Breast epithelium (tissue), 4 donors: ENCODE measurements around the gene ATP6AP1. TPM values are rescaled to one million over a fixed set of nuclear protein-coding genes. Genes with fewer than 3 reads are reported as not detected.

Experiments used
- DNase-seq, 2 donors: peaks; one replicate each; pipeline ENCODE4 v3.0.0-alpha.2; 2019; ENCODE audit warnings: low spot score in 2 of 2
- H3K27ac ChIP-seq, 2 donors: fragments of 200-600 bp; sonication (generic) in 1 of 2; one replicate each; pipeline ENCODE4 v1.5.1; 2016 to 2019; ENCODE audit warnings: mild to moderate bottlenecking in 1 of 2
- H3K27me3 ChIP-seq, 2 donors: fragments of 200-600 bp; sonication (generic) in 1 of 2; one replicate each; pipeline versions ENCODE4 v1.5.1 to v1.6.0; 2017 to 2019; ENCODE audit warnings: control low read depth in 1 of 2, mild to moderate bottlenecking in 1 of 2
- H3K36me3 ChIP-seq: fragments of 200-600 bp; one replicate; pipeline ENCODE4 v1.5.1; 2019
- H3K4me1 ChIP-seq, 2 donors: fragments of 200-600 bp; sonication (generic); one replicate each; pipeline ENCODE4 v1.5.1; 2016 to 2019; ENCODE audit warnings: control low read depth in 1 of 2
- H3K4me3 ChIP-seq, 3 donors: fragments of 200-600 bp; sonication (generic); 1 replicate in 2 of 3; 2 replicates in 1 of 3; pipeline ENCODE4 v1.5.1; 2016 to 2019; ENCODE audit warnings: mild to moderate bottlenecking in 3 of 3, moderate library complexity in 2 of 3
- H3K9me3 ChIP-seq, 2 donors: fragments of 200-600 bp; sonication (generic) in 1 of 2; one replicate each; pipeline ENCODE4 v1.5.1; 2016 to 2019; ENCODE audit warnings: control low read depth in 1 of 2
- POLR2A ChIP-seq: fragments of 450-650 bp; IDR thresholded peaks from one replicate; pipeline ENCODE4 v1.6.1; 2016; ENCODE audit warnings: antibody characterized with exemption, mild to moderate bottlenecking, moderate library complexity
- POLR2AphosphoS5 ChIP-seq, 3 donors: sonication (generic); formaldehyde crosslinking; IDR thresholded peaks; one replicate each; pipeline ENCODE4 v1.6.1; 2017; ENCODE audit warnings: antibody characterized with exemption in 3 of 3
- intact Hi-C: fragments of 100-400 bp; cut with DNase I; formaldehyde crosslinking; loops from one replicate; pipeline ENCODE4 v1.15.1; 2023; ENCODE audit warnings: low total_unique reads
- total RNA-seq, 3 donors: library from RNA; depleted of rRNA; stranded (reverse); fragments of >200 nt; gene quantifications; one replicate each; pipeline ENCODE4 v1.1.0, GENCODE V29; 2016
- TF ChIP-seq, protein P1 (sequence below), 3 donors: fragments of 450-650 bp; IDR thresholded peaks; one replicate each; pipeline ENCODE4 v1.5.1; 2016 to 2017; ENCODE audit warnings: antibody characterized with exemption in 3 of 3, mild to moderate bottlenecking in 3 of 3, moderate library complexity in 3 of 3

ATP6AP1 gene
- total RNA-seq, 3 donors from 2014 or later = 31.5 to 57.1 (median 34.8) TPM

GRCh38 chrX:154486052-154486395 lies 57.5 kb downstream of the ATP6AP1 start:
- intact Hi-C loops = no loop called here
- peaks cover 0 to 36% of the 10 kb centered on the region in 2 donors for H3K27me3 ChIP-seq
- TF ChIP-seq POLR2AphosphoS5 (IDR thresholded peaks at IDR 0.05) (no peak), POLR2A (no peak)
- TF ChIP-seq, protein P1, sequence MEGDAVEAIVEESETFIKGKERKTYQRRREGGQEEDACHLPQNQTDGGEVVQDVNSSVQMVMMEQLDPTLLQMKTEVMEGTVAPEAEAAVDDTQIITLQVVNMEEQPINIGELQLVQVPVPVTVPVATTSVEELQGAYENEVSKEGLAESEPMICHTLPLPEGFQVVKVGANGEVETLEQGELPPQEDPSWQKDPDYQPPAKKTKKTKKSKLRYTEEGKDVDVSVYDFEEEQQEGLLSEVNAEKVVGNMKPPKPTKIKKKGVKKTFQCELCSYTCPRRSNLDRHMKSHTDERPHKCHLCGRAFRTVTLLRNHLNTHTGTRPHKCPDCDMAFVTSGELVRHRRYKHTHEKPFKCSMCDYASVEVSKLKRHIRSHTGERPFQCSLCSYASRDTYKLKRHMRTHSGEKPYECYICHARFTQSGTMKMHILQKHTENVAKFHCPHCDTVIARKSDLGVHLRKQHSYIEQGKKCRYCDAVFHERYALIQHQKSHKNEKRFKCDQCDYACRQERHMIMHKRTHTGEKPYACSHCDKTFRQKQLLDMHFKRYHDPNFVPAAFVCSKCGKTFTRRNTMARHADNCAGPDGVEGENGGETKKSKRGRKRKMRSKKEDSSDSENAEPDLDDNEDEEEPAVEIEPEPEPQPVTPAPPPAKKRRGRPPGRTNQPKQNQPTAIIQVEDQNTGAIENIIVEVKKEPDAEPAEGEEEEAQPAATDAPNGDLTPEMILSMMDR (IDR thresholded peaks at IDR 0.05) = no peak
- no peaks in the 10 kb centered on the region for H3K36me3 ChIP-seq
- H3K9me3 ChIP-seq = no peaks in the 10 kb centered on the region
- peak overlapping the region; percentile 51 to 75 (median 66) for H3K4me3 ChIP-seq
- H3K27ac ChIP-seq = peak overlapping the region; percentile 67 to 77
- H3K4me1 ChIP-seq = peaks cover 0 to 7% of the 10 kb centered on the region in 2 donors
- no peak for DNase-seq

Other genes starting within 250 kb of the ATP6AP1 start
- gene OPN1MW, start 246.1 kb upstream of the ATP6AP1 start, total RNA-seq = not detected
- gene OPN1MW2, start 208.9 kb upstream of the ATP6AP1 start, total RNA-seq = not detected
- not detected for gene OPN1MW3, start 171.1 kb upstream of the ATP6AP1 start, total RNA-seq
- not detected for gene TEX28, start 133.6 kb upstream of the ATP6AP1 start, total RNA-seq
- under 1 TPM in 1 of 3 donors, not detected in 2; 0.16 TPM for gene TKTL1, start 132.9 kb upstream of the ATP6AP1 start, total RNA-seq
- 100 to 1,000 TPM; 416 to 675 (median 622) TPM for gene FLNA, start 54.0 kb upstream of the ATP6AP1 start, total RNA-seq
- 10 to 100 TPM; 33.8 to 48.1 (median 45.6) TPM for gene EMD, start 49.4 kb upstream of the ATP6AP1 start, total RNA-seq
- gene RPL10, start 30.3 kb upstream of the ATP6AP1 start, total RNA-seq = 1,000 to 10,000 TPM; 8,496 to 9,265 (median 8,695) TPM
- gene DNASE1L1, start 19.4 kb upstream of the ATP6AP1 start, total RNA-seq = 10 to 100 TPM; 26.2 to 44.3 (median 26.9) TPM
- gene TAFAZZIN, start 17.1 kb upstream of the ATP6AP1 start, total RNA-seq = 10 to 100 TPM; 27.7 to 53.7 (median 44.2) TPM
- gene GDI1, start 8.5 kb downstream of the ATP6AP1 start, total RNA-seq = 100 to 1,000 TPM in 1 of 3 donors, 10 to 100 TPM in 2; 94.0 to 105 (median 97.3) TPM
- gene FAM50A, start 15.5 kb downstream of the ATP6AP1 start, total RNA-seq = 10 to 100 TPM; 30.7 to 94.4 (median 64.2) TPM
- gene PLXNA3, start 29.6 kb downstream of the ATP6AP1 start, total RNA-seq = 10 to 100 TPM in 2 of 3 donors, 1 to 10 TPM in 1; 6.1 to 10.8 (median 10.1) TPM
- gene LAGE3, start 50.6 kb downstream of the ATP6AP1 start, total RNA-seq = 10 to 100 TPM; 21.1 to 38.0 (median 28.8) TPM
- gene UBL4A, start 57.9 kb downstream of the ATP6AP1 start, total RNA-seq = 10 to 100 TPM; 36.2 to 40.1 (median 38.3) TPM
- gene SLC10A3, start 62.0 kb downstream of the ATP6AP1 start, total RNA-seq = 10 to 100 TPM; 17.0 to 24.0 (median 19.5) TPM
- gene FAM3A, start 87.6 kb downstream of the ATP6AP1 start, total RNA-seq = 10 to 100 TPM; 38.8 to 42.6 (median 41.3) TPM
- gene G6PD, start 118.2 kb downstream of the ATP6AP1 start, total RNA-seq = 10 to 100 TPM; 25.6 to 45.2 (median 38.2) TPM
- 10 to 100 TPM; 10.5 to 15.2 (median 12.6) TPM for gene IKBKG, start 118.9 kb downstream of the ATP6AP1 start, total RNA-seq
- gene CTAG1A, start 156.5 kb downstream of the ATP6AP1 start, total RNA-seq = 1 to 10 TPM in 1 of 3 donors, not detected in 2; 2.3 TPM
- 1 to 10 TPM in 1 of 3 donors, not detected in 2; 2.3 TPM for gene CTAG1B, start 190.6 kb downstream of the ATP6AP1 start, total RNA-seq
- gene CTAG2, start 224.9 kb downstream of the ATP6AP1 start, total RNA-seq = not detected